Kidney (tissue), 14 donors: Measurements from ENCODE around the gene CHAMP1. TPM values are rescaled to one million over a fixed set of nuclear protein-coding genes. Genes with fewer than 3 reads are reported as not detected.

Experiments
- DNase-seq, 5 donors: peaks; one replicate each; pipeline ENCODE4 v3.0.0-alpha.2; 2013 to 2020
- FAIRE-seq: peaks from 2 replicates; lab custom pipeline; 2012; peaks lifted over from hg19 to GRCh38; lab: Jason Lieb, UNC
- H3K27ac ChIP-seq, 2 donors: one replicate each; pipeline ENCODE4 v1.7.0; 2013; ENCODE audit warnings: low read depth in 2 of 2, low read length in 2 of 2, inconsistent platforms in 1 of 2
- H3K27me3 ChIP-seq: one replicate; pipeline ENCODE4 v1.7.1; 2013; ENCODE audit warnings: low read length, inconsistent platforms; ENCODE audit not compliant: control insufficient read depth, insufficient read depth
- H3K36me3 ChIP-seq, 3 donors: one replicate each; pipeline versions ENCODE4 v1.7.0 to v1.7.1; 2013; ENCODE audit warnings: low read length in 3 of 3, control low read depth in 1 of 3, inconsistent platforms in 1 of 3; ENCODE audit not compliant: insufficient read depth in 3 of 3, control insufficient read depth in 2 of 3
- H3K4me1 ChIP-seq, 3 donors: one replicate each; pipeline versions ENCODE4 v1.7.0 to v1.7.1; 2013; ENCODE audit warnings: low read length in 3 of 3, inconsistent platforms in 1 of 3, low read depth in 1 of 3; ENCODE audit not compliant: control insufficient read depth in 2 of 3, insufficient read depth in 2 of 3
- H3K4me3 ChIP-seq, 3 donors: one replicate each; pipeline versions ENCODE4 v1.7.0 to v1.8.1; 2013; ENCODE audit warnings: low read length in 3 of 3, control low read depth in 1 of 3, inconsistent platforms in 1 of 3
- H3K9ac ChIP-seq, 3 donors: one replicate each; pipeline versions ENCODE4 v1.7.0 to v1.7.1; 2013; ENCODE audit warnings: low read length in 3 of 3, control low read depth in 1 of 3, inconsistent platforms in 1 of 3
- H3K9me3 ChIP-seq, 3 donors: one replicate each; pipeline versions ENCODE4 v1.7.0 to v1.7.1; 2013; ENCODE audit warnings: low read length in 3 of 3, control low read depth in 1 of 3, inconsistent platforms in 1 of 3; ENCODE audit not compliant: control insufficient read depth in 2 of 3, insufficient read depth in 1 of 3
- intact Hi-C: fragments of 100-400 bp; cut with DNase I; formaldehyde crosslinking; loops from one replicate; pipeline ENCODE4 v1.11.1; 2022
- polyA plus RNA-seq: library from polyadenylated mRNA; stranded (reverse); fragments of 350-450 nt; fragmentation: Illumina TruSeq; extraction: RNeasy Lipid Tissue Mini Kit (QIAGEN cat#74804); gene quantifications from one replicate; pipeline ENCODE4 v1.2.3, GENCODE V29; 2014; ENCODE audit warnings: low read depth, low replicate concordance; ENCODE audit not compliant: insufficient read depth
- total RNA-seq: library from RNA; stranded (reverse); fragmentation: NEBNext Ultra II Directional; extraction: Animal tissue kit (Norgen Biotek cat#: 25700); gene quantifications from one replicate; pipeline ENCODE4 v1.2.1, GENCODE V29; 2021
- TF ChIP-seq, protein P1 (sequence below): IDR thresholded peaks from 3 replicates; pipeline ENCODE4 v1.5.1; 2012; ENCODE audit warnings: mild to moderate bottlenecking, moderate library complexity, borderline replicate concordance; ENCODE audit not compliant: insufficient read depth; ENCODE audit errors: extremely low read depth
- donor health status: control.
- donor health status: control.
- donor health status: control.
- donor health status: control.
- donor health status: control.
- donor health status: DM: yes; HTN: yes; CAD: no.
- donor health status: Normal renal cell carcinoma (clear cell type).

Gene CHAMP1
- total and polyA plus RNA-seq, 2 donors from 2014 or later = 5.8 to 23.3 TPM

DNA sequence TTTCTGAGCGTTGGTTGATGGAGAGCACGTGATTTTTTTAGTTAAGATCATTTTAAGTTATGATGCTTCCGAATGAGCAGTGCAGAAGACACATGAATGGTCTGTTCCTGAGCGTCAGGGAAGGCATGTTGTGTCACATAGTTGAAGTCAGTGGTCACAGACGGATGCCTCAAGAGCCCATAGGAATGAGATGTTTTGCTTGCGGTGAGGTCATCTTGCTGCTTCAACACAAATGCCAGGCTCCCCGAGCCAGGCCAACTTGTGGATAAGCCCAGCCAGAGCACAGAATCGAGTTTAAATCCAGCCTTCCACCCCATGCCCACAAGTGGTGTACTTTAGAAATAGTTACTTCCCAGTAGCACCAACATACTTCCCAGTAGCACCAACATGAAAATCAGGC, 27.5 kb upstream of the CHAMP1 start:
- FAIRE-seq (no peak), DNase-seq (no peak)
- no peaks in the 10 kb centered on the region for H3K27me3 ChIP-seq
- no peak overlapping the region for H3K4me3 ChIP-seq
- peaks cover 8 to 20% (median 9%) of the 10 kb centered on the region in 3 donors for H3K36me3 ChIP-seq
- H3K9ac ChIP-seq = no peak overlapping the region
- no peaks in the 10 kb centered on the region for H3K9me3 ChIP-seq
- TF ChIP-seq, protein P1, sequence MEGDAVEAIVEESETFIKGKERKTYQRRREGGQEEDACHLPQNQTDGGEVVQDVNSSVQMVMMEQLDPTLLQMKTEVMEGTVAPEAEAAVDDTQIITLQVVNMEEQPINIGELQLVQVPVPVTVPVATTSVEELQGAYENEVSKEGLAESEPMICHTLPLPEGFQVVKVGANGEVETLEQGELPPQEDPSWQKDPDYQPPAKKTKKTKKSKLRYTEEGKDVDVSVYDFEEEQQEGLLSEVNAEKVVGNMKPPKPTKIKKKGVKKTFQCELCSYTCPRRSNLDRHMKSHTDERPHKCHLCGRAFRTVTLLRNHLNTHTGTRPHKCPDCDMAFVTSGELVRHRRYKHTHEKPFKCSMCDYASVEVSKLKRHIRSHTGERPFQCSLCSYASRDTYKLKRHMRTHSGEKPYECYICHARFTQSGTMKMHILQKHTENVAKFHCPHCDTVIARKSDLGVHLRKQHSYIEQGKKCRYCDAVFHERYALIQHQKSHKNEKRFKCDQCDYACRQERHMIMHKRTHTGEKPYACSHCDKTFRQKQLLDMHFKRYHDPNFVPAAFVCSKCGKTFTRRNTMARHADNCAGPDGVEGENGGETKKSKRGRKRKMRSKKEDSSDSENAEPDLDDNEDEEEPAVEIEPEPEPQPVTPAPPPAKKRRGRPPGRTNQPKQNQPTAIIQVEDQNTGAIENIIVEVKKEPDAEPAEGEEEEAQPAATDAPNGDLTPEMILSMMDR = no peak
- H3K27ac ChIP-seq = no peak overlapping the region
- H3K4me1 ChIP-seq = no peaks in the 10 kb centered on the region
- intact Hi-C loops = no loop called here

DNA sequence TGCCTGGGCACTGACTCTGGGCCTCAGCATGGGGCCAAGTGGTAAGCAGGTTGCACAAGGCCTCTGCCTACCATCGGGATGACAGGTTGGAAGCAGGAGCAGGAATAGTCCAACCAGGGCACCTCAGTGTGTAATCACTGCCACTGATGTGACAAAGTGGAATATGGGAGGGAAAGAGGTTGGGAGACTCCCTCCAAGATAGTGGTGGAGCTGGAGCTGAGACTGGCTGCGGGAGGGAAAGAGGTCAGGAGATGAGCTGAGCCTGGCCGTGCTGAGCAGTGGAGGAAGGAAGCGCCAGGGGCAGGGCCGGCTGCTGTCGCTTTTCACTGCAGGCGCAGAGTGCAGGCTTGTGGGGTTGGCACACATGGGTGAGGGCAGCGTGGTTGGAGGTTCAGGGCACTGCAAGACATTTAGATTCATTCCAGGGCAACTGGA, 26.1 kb upstream of the CHAMP1 start:
- intact Hi-C loops = no loop called here
- H3K9me3 ChIP-seq = no peaks in the 10 kb centered on the region
- TF ChIP-seq, protein P1 = no peak
- H3K27ac ChIP-seq = no peak overlapping the region
- DNase-seq (no peak), FAIRE-seq (no peak)
- H3K9ac ChIP-seq = no peak overlapping the region
- H3K36me3 ChIP-seq = peaks cover 14 to 30% (median 15%) of the 10 kb centered on the region in 3 donors
- no peaks in the 10 kb centered on the region for H3K27me3 ChIP-seq
- no peak overlapping the region for H3K4me3 ChIP-seq
- no peaks in the 10 kb centered on the region for H3K4me1 ChIP-seq

DNA sequence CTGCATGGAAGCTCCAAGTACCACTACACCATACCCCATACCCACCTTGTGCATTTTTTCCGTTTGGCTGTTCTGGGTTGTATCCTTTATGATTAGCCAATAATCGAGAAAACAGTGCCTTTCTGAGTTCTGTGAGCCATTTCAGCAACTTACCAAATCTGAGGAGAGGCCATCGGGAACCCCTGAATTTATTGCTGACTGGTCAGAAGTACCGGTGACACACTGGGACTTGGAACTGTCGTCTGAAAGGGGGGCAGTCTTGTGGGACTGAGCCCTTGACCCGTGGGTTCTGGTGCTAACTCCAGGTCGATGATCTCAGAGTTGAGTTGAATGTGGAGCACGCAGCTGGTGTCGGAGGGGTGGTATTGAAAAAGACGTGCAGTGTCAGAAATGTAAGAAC, 17.9 kb upstream of the CHAMP1 start:
- FAIRE-seq (no peak), DNase-seq (no peak)
- Histone ChIP-seq H3K36me3 (peaks cover 9 to 32% (median 14%) of the 10 kb centered on the region in 3 donors), H3K4me3 (no peak overlapping the region), H3K27me3 (no peaks in the 10 kb centered on the region), H3K9me3 (no peaks in the 10 kb centered on the region), H3K9ac (no peak overlapping the region), H3K27ac (no peak overlapping the region), H3K4me1 (no peaks in the 10 kb centered on the region)
- TF ChIP-seq, protein P1 = no peak
- intact Hi-C loops = no loop called here

DNA sequence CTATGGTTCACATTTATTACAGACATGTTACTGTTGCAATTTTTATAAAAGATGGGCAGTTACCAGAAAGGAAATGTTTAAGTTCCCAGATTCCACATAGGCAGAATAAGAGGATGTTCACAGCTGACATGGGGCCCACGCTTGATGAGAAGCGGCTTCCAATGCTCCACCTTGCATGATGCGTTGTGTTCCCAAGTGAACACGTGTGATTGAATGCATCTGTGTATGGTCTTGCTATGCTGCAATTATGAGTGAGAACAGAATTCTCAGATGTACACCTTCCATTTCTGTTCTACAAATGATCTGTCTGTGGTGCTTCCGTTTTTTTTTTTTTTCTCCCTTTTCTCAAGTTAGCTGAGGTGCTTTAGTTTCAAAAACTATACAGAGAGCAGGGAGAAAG, 17.4 kb upstream of the CHAMP1 start:
- DNase-seq (no peak), FAIRE-seq (no peak)
- Histone ChIP-seq H3K4me1 (no peaks in the 10 kb centered on the region), H3K27ac (no peak overlapping the region), H3K27me3 (no peaks in the 10 kb centered on the region), H3K4me3 (no peak overlapping the region), H3K9me3 (no peaks in the 10 kb centered on the region), H3K9ac (no peak overlapping the region), H3K36me3 (peaks cover 9 to 27% (median 15%) of the 10 kb centered on the region in 3 donors)
- intact Hi-C loops = no loop called here
- TF ChIP-seq, protein P1 = no peak
